Measurements from ENCODE around the gene OSTM1.

Gene OSTM1, protein sequence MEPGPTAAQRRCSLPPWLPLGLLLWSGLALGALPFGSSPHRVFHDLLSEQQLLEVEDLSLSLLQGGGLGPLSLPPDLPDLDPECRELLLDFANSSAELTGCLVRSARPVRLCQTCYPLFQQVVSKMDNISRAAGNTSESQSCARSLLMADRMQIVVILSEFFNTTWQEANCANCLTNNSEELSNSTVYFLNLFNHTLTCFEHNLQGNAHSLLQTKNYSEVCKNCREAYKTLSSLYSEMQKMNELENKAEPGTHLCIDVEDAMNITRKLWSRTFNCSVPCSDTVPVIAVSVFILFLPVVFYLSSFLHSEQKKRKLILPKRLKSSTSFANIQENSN

DNA sequence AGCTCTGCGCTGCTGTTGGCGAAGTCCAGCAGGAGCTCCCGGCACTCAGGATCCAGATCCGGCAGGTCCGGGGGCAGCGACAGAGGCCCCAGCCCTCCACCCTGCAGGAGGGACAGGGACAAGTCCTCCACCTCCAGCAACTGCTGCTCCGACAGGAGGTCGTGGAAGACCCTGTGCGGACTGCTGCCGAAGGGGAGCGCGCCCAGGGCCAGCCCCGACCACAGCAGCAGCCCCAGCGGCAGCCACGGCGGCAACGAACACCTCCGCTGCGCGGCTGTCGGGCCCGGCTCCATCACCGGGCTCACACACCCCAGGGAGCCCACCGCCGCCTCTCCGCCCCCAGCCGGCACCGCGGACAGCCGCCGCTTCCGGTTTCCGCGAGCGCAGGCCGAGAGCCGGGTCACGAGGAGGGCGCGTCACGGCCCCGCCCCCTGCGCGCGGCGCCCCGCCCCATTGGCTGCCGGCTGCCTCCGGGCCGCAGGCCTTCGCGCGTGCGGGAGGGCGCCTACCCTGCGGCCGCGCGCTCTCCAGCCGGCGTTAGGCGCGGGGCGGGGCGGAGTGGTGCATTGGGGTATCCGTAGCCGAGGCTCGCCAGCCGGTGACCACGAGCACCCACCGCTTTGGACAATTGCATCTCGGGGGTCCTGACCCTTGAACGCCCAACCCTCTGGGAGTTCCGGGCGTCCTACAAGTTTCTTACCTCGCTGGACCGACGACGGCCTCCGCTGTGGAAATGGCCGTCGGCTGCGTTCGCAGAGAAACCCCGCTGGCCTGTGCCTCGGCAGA is at the start of gene OSTM1:
Gene OSTM1 (minus strand): TSS at position 383 of the 786 bp plus-strand sequence. CDS start 90 bp downstream, at position 293.
- DNase-seq (ENCODE audit: low spot score), result peak; percentile 90

DNA sequence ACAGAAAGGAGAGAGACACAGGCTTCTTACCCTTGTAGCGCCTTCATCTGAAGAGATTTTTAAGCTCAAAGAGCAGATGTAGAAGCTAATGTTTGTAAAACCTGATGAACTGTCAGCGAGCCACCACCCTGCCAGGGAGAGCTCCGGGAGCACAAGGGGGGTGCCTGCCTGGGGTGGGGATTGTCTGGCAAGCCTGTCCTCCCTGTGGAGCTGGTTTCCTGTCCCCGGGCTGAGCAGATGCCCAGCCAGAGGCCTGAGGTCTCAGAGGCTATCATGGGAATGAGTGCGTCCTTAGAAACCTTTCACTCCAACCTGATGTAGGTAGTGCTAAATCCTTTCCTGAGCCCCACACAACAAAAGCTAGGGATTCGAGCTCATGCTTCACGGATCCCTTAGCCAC is 49.4 kb upstream of the OSTM1 start:
- DNase-seq (ENCODE audit: low spot score), result no peak

DNA sequence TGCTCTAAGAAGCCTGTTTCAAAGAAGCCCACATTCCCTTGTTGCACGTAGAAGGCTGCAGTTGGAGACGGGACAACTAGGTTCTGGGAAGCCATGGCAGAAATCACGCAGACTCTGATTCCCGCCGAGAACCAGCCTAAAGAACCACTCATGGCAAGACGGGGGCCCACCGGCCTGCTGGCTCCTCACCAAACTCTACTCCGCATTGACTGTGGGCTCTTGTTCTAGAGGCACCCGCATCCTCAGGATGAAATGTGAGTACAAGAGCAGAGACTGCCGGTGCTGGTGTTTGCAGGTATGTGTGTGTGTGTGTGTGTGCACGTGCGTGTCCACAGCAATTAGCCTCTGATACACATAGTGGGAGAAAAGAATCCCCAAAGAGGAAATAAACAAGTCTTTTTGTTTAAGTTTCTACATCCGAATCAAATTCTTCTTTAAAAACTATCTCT is 49.0 kb upstream of the OSTM1 start:
- no peak for DNase-seq (ENCODE audit: low spot score)

DNA sequence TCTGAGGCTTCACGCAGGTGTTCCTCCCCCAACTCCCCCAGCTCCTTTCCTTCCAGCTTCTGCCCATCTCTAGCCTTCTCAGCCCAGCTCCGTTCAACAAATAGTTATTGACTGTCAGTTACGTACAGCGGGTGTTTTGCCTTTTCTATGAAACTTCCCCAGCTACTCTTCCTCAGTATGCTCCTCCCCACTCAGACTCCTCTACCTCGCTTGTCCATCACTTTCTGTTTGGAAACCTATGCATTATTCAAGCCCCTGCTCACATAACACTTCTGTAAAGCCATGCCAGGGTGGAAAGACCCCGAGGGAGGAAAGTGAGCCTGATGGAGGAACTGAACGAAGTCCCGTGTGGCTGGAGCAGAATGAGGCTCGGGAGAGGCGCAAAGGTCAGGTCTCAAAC is 47.1 kb upstream of the OSTM1 start:
- no peak for DNase-seq (ENCODE audit: low spot score)

DNA sequence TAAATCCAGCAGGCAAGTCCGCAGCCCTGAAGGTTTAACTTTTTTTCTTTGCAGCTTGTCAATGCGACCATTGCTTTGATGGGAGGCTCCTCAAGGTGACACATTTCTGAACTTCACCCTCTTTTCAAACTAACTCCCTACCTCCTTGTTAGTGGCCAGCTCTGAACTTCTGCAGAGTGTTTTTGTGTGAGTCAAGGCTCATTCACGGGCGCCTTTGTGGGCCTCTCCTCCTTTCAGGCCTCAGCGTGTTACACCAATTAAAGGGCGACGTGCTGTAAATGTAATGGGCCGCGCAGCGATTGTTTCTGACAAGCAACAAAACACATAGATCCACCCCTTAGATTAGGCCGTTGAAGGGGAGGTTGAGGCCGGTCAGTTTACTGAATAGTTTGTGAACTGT is 45.8 kb upstream of the OSTM1 start:
- DNase-seq (ENCODE audit: low spot score), result no peak

DNA sequence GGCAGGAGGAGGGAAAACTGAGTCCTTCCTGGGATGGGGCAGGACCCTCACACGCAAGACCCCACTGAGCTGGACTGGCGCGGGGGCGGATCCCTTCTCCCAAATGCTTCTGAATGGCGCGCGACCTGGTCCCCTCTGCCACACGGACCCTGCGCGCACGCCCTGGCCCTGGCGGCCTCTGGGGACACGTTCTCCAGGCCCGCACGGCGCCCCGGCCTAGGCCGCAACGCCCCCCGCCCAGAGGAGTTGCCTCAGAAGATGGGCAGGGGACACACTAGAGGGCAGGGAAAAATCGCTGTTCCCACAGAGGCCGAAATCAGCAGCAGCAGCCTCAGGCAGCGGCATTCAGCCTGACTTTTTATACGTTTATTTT is 45.2 kb upstream of the OSTM1 start:
- no peak for DNase-seq (ENCODE audit: low spot score)

DNA sequence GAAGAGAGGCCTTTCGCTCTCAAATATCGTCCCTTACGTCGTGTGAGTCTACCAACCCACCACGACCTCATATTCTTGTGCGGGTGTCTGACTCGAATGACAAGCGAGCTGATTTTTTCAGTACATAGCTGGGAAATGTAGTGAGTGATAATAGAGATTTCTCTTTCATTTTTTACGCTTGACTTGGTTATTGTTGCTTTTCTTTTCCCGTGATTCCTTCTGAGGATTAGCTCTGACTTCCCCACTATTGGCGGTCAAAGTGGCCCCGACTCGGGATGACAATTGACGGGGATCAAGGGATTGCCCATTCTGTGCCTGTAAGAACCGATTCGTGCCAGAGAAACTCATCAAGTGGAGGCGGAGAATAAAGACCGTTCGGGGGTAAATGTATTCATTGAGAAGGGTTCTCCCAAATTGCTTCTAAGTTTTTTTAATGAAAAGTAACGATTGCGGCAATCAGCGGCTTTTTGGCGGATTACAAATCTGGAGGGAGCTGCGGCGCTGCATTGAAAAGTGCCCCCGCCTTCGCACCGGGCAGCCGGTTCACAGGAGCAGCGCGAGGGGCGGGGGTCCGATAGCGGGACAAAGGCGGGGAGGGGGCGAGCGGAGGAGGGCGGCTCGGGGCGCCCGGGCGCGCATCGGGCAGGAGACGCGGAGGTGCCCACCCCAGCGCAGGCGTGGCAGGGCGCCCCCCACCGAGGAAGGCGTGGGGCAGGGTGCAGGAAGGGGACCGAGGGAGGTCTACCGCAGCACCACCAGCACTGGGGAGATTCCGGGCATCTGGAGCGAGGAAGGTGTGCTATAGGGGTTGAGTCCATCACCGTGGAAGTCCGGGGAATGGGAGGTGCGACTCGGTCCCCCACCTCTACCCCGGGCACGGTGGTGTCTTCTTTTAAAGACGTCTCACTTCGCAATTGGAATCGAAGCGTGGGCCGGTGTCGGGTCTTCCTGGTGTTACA is 44.5 kb upstream of the OSTM1 start:
- no peak for DNase-seq (ENCODE audit: low spot score)

DNA sequence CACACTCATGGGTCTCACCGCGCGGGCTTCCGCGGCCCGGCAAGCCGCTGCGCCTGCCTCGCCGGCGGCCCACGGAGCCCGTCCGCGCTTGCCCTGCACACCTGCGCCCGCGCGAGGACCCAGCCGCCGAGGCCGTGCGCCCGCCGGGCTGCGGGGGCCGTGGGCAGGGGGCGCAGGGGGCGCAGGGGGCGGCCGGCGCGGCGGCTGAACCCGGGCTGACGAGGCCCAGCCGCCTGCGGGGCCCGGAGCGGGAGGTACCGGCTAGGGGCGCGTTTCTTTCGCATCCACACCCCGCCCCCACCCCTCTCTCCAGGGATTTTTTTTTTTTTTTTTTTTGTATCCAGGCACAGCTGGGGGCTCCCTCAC is 43.8 kb upstream of the OSTM1 start:
- DNase-seq (ENCODE audit: low spot score), result no peak

DNA sequence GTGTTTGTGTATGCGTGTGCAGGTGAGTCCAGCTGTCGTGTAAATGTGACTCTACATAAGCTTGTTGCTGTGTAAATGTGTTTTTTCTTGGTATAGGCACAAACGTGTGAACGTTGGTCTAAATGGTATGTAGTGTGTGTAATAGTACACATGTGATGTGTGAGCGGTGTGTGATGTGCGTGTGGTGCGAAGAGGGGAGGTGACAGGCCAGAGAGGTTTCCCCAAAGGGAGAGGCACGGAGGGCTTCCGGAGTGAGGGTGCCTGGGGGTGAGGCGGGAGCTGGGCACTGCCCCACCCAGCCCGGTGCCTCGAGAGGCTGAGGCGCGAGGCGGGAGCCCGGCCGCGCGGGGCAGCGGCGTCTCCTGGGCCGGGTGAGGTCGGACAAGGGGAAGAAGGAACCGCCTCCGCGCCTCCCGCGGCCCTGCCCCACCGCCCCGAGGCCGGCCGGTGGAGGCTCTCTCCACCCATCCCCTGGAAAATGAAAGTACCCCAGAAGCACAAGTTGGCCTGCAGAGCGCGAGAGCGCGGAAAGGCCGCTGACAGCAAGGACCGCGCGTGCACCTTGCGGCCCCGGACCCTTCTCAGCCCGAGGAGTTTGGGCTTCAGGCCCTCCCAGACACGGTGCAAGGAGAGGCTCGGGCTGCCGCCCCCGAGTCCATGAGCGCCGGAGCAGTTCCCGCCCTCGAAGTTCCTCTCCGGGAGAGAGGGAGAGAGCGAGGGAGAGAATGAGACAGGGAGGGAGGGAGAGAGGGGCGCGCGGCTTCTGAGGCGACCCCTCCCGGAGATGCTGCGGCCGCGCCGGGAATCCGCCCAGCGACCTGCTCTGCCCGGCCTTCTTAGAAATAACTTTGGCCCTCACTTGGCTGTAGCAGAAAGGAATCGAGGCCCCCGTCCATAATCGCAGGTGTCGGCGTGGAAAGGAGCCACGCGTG is 43.2 kb upstream of the OSTM1 start:
- DNase-seq (ENCODE audit: low spot score), result peak; percentile 24

DNA sequence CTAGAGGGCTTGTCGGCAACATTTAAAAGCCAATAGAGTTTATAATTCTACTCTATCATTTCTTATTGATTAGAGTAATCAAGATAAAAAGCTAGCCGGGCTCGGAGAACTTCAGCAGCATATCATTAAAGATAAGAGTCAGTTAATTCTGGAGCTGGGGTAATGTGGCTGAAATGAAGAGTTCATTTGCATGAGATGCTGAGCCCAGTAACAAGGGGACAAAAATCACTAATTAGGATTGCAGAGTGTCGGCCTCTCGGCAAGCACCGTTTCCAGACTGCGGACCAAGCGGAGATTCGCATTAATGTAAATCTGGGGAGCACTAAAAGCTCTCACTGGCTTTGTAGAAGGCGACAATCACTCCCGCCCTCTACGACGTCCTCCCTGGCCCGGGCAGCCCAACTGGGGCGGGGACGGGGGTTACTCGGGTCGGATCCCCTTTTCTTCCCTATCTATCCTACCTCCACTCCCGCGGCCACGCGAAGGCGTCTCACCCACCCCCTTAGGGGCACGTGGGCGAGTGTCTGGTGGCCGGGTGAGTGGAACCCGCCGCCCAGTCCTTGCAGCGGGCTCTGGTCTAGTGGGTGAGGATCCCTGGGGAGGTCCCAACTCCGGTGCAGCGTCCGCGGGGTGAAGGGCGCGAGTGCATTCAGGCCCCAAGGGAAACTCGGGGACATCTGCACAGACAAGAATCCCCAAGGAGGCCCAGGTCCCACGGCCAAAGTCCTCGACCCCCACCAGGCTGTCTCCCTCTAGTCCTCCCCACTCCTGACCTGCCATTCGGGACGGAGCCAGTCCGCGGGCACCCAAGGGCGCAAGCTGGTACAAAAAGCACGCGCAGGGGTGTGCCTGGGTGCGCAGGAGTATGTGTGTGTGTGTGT is 42.2 kb upstream of the OSTM1 start:
- DNase-seq (ENCODE audit: low spot score), result no peak

DNA sequence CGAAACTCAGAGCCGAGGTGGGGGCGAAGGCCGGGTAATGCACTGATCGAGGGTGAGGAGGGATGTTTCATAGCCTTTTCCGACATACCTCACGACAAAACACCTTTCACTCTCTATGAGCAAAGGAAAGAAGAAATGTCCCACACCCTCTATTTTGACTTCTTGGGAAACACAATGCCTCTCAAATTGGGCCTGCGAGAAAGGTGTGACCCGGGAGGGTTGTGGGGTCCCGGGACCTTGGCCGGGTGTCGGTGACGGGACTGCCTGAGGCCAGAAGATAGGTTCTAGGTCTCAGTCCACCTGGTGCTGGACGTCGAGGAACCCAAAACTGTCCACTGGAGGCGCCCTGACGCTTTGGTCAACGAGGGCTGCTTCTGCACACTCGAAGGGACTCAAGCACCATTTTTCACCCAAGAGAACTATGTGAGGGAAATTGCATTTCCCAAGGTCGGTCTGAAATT is 41.1 kb upstream of the OSTM1 start:
- peak; percentile 30 for DNase-seq (ENCODE audit: low spot score)

DNA sequence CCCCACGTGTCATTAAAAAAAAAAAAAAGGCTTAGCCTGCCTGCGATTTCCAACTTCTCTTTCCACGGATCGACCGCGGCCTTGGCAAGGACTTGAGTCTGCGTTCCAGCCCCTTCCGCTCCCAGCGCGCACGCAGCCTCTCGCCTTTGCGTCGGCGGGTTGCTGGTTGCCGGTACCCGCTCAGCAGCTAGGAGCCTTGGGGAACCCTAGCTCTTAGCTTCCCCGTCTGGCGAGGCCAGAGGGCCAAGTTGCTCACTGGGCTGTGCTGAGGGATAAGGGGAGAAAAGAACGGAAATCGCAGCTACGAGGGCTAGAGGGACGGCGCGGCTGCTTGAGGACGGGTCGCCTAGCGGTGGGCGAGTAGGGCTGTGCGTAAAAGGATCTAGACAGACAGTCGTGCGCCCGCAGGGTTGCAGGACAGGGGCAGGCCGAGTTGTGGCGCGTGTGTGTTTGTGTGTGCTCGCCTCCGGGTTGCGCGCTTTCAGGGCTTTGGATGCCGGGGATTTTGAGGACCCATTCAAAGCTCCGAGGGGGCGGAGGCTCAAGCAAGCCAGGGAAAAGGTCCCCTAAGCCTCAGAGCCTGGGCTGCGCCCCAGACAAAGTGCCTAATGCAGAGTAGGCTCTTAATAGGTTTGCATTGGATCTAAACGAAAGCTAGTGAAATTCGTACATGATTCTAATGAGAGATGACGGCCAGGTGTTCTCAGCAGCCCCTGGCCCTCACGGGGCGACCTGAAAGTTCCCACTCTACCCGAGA is 40.5 kb upstream of the OSTM1 start:
- DNase-seq (ENCODE audit: low spot score), result no peak

DNA sequence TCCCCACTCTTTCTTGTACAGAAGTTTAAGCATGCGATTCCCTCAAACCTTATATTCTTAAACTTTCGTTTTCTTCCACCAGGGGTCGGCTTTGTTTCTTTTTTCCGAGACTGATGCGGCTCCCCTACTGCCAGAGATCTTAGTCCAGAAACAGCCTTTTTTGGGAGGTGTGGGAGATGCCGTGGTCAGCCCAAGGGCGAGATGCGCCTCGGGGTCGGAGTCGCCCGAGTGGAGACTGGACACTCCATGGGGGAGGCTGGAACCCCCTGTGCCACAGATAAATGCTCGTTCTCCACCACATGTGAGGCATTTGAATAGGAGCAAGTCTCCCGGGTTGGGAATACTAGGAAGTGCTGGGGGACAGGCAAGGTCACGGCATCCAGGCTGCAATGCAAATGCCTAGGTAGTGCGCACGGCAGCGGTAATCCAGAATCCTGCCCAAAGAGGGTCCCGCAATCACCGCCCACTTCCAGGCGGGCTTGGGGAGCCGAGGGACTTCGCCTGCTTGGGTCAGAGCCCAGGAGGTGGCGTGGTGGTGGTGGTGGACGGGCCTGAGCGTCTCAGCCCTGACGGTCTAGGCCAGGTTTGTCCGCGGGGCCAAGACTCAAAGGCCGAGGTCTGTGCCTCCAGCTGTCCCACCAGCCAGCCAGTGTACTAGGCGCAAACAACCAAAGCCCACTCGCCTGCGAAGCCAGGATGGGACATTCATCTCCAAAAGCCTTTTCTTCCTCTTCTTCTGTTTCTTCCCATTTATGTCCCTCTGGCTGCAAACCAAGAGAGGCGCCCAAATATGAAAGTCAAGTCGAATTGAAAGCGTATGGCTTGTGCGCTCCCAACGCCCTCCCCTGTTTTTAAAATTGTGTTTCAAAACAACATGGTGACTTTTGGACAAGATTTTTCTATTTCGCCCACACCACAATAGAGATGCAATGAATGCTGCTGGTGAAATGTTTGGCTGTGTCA is 39.3 kb upstream of the OSTM1 start:
- peak; percentile 46 for DNase-seq (ENCODE audit: low spot score)

DNA sequence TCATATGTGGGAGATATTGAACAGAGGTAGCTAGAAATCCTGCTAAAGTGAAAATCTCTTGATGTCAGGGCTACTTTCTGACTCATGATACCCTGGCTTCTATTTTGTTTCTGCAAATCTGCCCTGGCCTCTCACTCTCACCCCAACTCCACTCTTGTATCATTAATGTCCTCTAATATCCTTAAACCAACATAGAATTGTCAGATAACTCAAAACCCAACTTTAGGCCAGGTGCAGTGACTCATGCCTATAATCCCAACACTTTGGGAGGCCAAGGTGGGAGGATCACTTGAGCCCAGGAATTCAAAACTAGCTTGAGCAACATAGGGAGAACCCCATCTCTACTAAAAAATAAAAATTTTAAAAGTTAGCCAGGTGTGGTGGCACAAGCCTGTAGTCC is 33.8 kb upstream of the OSTM1 start:
- DNase-seq (ENCODE audit: low spot score), result no peak

DNA sequence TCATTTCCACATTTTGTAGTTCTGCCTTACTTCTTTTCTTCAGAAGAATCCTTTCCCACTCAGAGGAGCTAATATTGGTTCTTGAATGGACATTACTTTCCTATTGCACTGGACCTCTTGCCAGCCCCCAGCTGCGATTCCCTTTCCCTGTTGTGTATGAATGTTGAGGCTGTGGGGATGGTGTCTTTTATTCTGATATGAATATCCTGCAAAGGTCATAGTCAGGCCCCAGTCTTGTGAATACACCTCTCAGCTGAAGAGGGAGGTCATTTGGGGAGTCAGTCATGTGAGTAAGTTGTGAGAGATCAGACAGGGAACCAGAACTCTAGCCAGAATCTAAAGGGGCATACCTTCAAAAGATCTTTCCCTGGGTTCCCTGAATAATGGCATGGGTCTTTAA is 32.6 kb upstream of the OSTM1 start:
- DNase-seq (ENCODE audit: low spot score), result no peak

DNA sequence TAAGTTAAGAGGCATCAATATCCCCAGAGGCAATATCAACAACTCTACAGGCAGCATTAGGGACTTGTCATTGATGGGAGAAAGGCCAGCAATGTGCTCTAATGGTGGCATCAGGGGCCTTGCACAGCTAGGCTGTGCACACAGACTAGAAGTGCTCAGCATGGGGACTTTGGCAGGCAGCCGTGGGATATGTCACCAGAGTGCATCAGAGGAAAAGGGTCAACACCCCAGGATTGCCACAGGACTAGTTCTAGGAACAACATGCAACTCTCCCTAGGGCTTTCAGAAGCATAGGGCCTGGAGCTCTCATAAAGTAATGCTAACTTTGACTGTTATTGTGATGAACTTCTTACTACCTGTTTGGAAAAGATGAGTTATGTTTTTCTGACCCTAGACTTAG is 32.2 kb upstream of the OSTM1 start:
- no peak for DNase-seq (ENCODE audit: low spot score)

DNA sequence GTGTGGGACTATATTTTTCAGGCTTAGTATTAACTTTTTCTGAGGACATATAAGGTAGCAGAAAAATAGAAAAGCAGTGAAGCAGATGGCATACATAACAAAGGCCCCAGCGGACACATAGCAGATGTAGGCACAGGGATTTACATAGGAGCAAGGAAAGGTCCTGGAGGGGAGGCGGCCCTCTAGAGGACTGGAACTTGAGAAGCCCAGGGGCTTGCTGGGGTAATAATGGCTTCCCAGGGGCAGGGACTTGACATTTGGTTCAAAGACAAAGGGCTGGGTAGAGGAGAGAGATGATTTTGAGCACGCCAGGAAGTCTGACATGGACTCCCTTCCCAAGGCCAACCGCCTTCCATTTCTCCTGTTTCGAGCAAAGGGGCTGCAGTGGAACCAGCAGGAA is 31.7 kb upstream of the OSTM1 start:
- no peak for DNase-seq (ENCODE audit: low spot score)

DNA sequence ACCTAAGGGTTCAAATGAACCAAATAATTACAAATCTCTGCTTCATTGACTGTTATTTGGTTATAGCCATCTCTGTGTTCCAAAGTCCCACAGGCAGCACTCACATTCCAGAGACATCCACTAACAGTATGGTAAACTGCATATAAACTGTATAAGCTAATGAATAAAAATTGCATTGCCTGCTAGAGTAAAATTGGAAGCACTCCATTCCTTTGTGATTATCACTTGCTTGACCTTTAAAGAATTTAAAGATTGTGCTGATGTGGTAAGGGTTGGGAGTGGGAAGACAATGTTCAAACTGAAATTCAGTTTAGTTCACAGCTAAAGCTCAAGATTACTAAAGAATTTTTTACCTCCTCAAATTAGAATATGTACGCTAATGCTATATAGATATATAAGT is 31.0 kb upstream of the OSTM1 start:
- no peak for DNase-seq (ENCODE audit: low spot score)

Measured in LoVo (cell line).